SJSA1 (cell line): ENCODE measurements around the gene CARD14. TPM values are rescaled to one million over a fixed set of nuclear protein-coding genes. Genes with fewer than 3 reads are reported as not detected.

Experiments
- DNase-seq, 2 experiments: peaks; one replicate each; pipeline ENCODE4 v3.0.0-alpha.2; 2015 to 2020; ENCODE audit warnings: low spot score in 2 of 2, low read depth in 1 of 2
- H3K27ac ChIP-seq: fragments of 250-450 bp; sonication (Bioruptor Pico); 2 replicates; pipeline ENCODE4 v1.5.1; 2020; ENCODE audit warnings: mild to moderate bottlenecking, moderate library complexity
- H3K27me3 ChIP-seq: fragments of 250-450 bp; sonication (Bioruptor Pico); replicated peaks from 2 replicates; pipeline ENCODE4 v1.5.1; 2020; ENCODE audit warnings: mild to moderate bottlenecking, moderate library complexity
- H3K36me3 ChIP-seq: fragments of 250-450 bp; sonication (Bioruptor Pico); 2 replicates; pipeline ENCODE4 v1.5.1; 2020; ENCODE audit warnings: mild to moderate bottlenecking
- H3K4me1 ChIP-seq: fragments of 250-450 bp; sonication (Bioruptor Pico); replicated peaks from 2 replicates; pipeline ENCODE4 v1.6.1; 2021; ENCODE audit warnings: mild to moderate bottlenecking
- H3K4me3 ChIP-seq: fragments of 250-450 bp; sonication (Bioruptor Pico); 2 replicates; pipeline ENCODE4 v1.5.1; 2020; ENCODE audit warnings: mild to moderate bottlenecking
- H3K9me3 ChIP-seq: fragments of 250-450 bp; sonication (Bioruptor Pico); replicated peaks from 2 replicates; pipeline ENCODE4 v1.5.1; 2020; ENCODE audit warnings: mild to moderate bottlenecking
- total RNA-seq: library from RNA; depleted of rRNA; stranded (reverse); fragments of >200 nt; shearing (Covaris generic); gene quantifications from 2 replicates; pipeline ENCODE4 v1.2.3, GENCODE V29; 2014

Gene CARD14
- total RNA-seq, 1 experiment from 2014 or later: not detected

DNA sequence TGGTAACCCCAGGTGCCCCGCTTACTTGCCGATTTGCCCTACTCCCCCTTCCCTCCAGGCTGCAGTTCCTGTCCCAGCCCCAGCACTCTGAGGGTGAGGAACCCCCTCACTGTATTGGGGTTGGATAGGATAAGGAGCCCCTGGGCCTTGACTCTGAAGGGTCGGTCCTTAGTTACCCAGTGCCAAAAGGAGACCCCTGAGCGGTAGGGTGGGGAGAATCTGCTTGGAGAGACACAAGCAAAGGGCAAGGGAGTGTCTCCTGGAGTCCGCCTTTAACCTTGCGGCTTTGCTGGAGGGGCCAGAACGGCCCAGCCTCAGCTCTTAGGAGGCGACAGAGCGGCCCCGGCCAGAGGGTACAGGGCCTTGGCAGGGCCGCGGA is 13.0 kb downstream of the CARD14 start:
- no peaks in the 10 kb centered on the region for H3K36me3 ChIP-seq
- peaks cover 30% of the 10 kb centered on the region for H3K27me3 ChIP-seq
- DNase-seq: no peak
- H3K4me1 ChIP-seq: peaks cover 11% of the 10 kb centered on the region
- H3K27ac ChIP-seq: no peak overlapping the region
- H3K4me3 ChIP-seq: no peak overlapping the region
- no peaks in the 10 kb centered on the region for H3K9me3 ChIP-seq

DNA sequence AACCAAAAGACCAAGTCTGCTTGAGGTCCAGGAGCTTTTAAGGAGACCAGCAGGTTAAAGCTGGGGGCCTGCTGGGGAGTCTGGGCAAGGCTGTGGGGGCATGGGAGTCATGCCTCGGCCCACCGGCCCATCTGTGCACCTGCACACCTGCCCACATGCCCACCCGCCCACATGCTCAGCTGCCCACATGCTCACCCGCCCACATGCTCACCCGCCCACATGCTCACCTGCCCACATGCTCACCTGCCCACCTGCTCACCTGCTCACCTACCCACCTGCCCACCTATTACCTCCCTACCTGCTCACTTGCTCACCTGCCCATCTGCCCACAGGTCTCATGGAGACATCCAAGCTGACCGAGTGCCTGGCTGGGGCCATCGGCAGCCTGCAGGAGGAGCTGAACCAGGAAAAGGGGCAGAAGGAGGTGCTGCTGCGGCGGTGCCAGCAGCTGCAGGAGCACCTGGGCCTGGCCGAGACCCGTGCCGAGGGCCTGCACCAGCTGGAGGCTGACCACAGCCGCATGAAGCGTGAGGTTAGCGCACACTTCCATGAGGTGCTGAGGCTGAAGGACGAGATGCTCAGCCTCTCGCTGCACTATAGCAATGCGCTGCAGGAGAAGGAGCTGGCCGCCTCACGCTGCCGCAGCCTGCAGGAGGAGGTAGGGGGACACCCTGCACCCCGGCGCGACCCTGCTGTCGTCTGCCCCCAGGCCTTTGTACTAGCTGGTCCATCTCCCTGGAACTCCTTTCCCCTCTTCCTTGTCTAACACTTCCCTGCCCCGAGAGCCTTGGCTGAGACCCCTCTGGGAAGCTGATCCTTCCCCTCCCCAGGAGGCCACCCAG is 14.0 kb downstream of the CARD14 start:
- no peaks in the 10 kb centered on the region for H3K36me3 ChIP-seq
- no peaks in the 10 kb centered on the region for H3K9me3 ChIP-seq
- H3K27ac ChIP-seq: no peak overlapping the region
- no peak overlapping the region for H3K4me3 ChIP-seq
- peaks cover 12% of the 10 kb centered on the region for H3K4me1 ChIP-seq
- DNase-seq: no peak
- H3K27me3 ChIP-seq: peaks cover 21% of the 10 kb centered on the region

GRCh38 chr17:80184423-80184714 is 14.5 kb downstream of the CARD14 start:
- no peak overlapping the region for H3K27ac ChIP-seq

DNA sequence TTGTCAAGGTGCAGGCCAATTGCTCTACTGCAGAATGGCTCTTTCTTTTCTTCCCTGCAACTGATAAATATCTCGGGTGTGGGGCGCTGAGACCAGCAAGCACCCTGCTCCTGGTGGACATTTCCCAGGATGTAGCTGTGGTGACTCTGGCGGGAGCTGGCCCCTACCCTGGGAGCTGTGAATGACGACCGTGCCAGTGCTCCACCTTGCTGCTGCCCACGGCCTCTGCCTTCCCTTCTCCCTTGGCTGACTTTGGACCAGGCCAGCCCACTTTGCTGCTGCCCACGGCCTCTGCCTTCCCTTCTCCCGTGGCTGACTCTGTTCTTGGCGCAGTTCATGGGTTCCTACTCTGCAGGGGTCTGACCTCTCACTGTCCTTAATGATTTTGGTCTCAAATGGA is 16.1 kb downstream of the CARD14 start:
- no peaks in the 10 kb centered on the region for H3K9me3 ChIP-seq
- DNase-seq: no peak
- no peak overlapping the region for H3K27ac ChIP-seq
- 0 out of 2 replicates have a peak, but pooled peaks cover 4% of the 10 kb centered on the region for H3K27me3 ChIP-seq
- H3K4me3 ChIP-seq: no peak overlapping the region
- peaks cover 12% of the 10 kb centered on the region for H3K4me1 ChIP-seq
- no peaks in the 10 kb centered on the region for H3K36me3 ChIP-seq

More at GRCh38 chr17:80184423-80184714, 14.5 kb downstream of the CARD14 start:
- no peak overlapping the region for H3K4me3 ChIP-seq
- peaks cover 16% of the 10 kb centered on the region for H3K27me3 ChIP-seq
- peaks cover 12% of the 10 kb centered on the region for H3K4me1 ChIP-seq
- H3K36me3 ChIP-seq: no peaks in the 10 kb centered on the region
- H3K9me3 ChIP-seq: no peaks in the 10 kb centered on the region
- DNase-seq: no peak

DNA sequence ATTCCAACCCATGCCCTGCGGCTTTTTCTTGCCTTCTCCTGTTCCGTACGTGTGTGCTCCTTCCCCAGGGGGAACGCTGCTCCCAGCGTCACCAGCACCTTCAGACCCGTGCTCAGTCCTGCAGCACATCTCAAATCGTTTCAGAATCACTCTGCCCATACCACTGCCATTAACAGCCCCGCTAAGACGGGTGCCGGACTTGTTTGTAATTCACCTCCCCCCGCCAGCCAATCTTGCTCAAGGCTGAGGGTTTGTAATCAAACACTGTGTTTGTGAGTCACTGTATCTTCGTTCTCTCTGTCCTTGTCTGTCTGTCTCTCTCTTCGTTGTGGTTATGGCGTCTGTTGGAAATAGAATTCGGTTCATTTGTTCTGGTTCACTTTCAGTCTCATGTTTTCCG is 17.3 kb downstream of the CARD14 start:
- Histone ChIP-seq H3K27me3 (no peaks in the 10 kb centered on the region), H3K4me3 (peak overlapping the region; percentile 28), H3K9me3 (no peaks in the 10 kb centered on the region), H3K4me1 (peaks cover 12% of the 10 kb centered on the region), H3K36me3 (no peaks in the 10 kb centered on the region), H3K27ac (no peak overlapping the region)
- no peak for DNase-seq

DNA sequence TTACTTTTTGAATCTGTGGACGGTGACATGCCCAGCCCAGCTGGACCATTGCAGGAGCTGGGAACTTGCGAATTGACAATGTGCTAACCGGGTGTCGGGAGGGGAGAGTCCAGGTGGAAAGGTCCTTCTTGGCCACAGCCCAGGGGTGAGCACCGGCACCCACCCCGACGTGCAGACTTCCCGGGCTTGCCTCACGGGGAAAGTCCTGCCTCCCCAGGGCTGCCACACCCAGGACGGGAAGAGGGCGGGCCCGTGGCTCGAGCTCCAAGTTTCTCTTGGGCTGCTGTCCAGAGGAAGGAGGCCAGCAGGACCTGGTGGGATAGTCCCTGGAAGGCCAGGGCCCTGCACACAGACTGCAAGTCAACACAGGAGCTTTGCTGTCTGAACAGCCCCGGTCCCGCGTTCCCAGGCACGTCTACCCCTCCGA is 17.7 kb downstream of the CARD14 start:
- H3K36me3 ChIP-seq: no peaks in the 10 kb centered on the region
- no peaks in the 10 kb centered on the region for H3K27me3 ChIP-seq
- H3K9me3 ChIP-seq: no peaks in the 10 kb centered on the region
- no peak overlapping the region for H3K27ac ChIP-seq
- peak overlapping the region; percentile 28 for H3K4me3 ChIP-seq
- DNase-seq: peak; percentile 51 to 68
- peaks cover 12% of the 10 kb centered on the region for H3K4me1 ChIP-seq

- no peak for DNase-seq
- H3K4me3 ChIP-seq: no peak overlapping the region
- H3K36me3 ChIP-seq: no peaks in the 10 kb centered on the region
- peaks cover 12% of the 10 kb centered on the region for H3K4me1 ChIP-seq
- no peak overlapping the region for H3K27ac ChIP-seq
- H3K27me3 ChIP-seq: no peaks in the 10 kb centered on the region
- 0 out of 2 replicates have a peak, but pooled peaks cover 6% of the 10 kb centered on the region for H3K9me3 ChIP-seq
These were observed 19.8 kb downstream of the CARD14 start for GRCh38 chr17:80189611-80190010.

DNA sequence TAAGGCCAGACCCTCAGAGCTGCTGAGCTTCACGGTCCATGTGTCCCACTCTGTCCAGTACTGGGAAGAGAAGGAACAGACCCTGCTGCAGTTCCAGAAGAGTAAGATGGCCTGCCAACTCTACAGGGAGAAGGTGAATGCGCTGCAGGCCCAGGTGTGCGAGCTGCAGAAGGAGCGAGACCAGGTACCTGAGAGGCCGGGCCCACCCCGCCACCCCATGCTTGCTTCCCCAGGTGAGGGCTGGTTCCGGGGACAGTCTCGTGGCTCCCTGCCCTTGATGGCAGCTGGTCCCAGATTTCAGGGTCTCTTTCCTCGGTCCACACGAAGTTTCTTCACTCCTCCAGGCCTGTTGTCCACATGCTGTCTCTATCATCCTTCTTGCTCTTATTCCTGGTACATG is 20.9 kb downstream of the CARD14 start:
- Histone ChIP-seq H3K36me3 (no peaks in the 10 kb centered on the region), H3K27ac (no peak overlapping the region), H3K27me3 (no peaks in the 10 kb centered on the region), H3K4me3 (no peak overlapping the region), H3K9me3 (peaks cover 6% of the 10 kb centered on the region; the same call in 1 of the 2 replicates), H3K4me1 (peaks cover 12% of the 10 kb centered on the region)
- no peak for DNase-seq

- Histone ChIP-seq H3K36me3 (no peaks in the 10 kb centered on the region), H3K27ac (no peak overlapping the region), H3K27me3 (no peaks in the 10 kb centered on the region), H3K4me1 (peaks cover 12% of the 10 kb centered on the region), H3K4me3 (no peak overlapping the region), H3K9me3 (peaks cover 6% of the 10 kb centered on the region; the same call in 1 of the 2 replicates)
- no peak for DNase-seq
These were observed 21.4 kb downstream of the CARD14 start for GRCh38 chr17:80191192-80191591.

- Histone ChIP-seq H3K9me3 (peaks cover 6% of the 10 kb centered on the region; the same call in 1 of the 2 replicates), H3K27me3 (no peaks in the 10 kb centered on the region), H3K36me3 (no peaks in the 10 kb centered on the region), H3K27ac (no peak overlapping the region), H3K4me3 (no peak overlapping the region), H3K4me1 (peaks cover 8% of the 10 kb centered on the region)
- DNase-seq: no peak
These were observed 22.2 kb downstream of the CARD14 start for GRCh38 chr17:80191865-80192661.

DNA sequence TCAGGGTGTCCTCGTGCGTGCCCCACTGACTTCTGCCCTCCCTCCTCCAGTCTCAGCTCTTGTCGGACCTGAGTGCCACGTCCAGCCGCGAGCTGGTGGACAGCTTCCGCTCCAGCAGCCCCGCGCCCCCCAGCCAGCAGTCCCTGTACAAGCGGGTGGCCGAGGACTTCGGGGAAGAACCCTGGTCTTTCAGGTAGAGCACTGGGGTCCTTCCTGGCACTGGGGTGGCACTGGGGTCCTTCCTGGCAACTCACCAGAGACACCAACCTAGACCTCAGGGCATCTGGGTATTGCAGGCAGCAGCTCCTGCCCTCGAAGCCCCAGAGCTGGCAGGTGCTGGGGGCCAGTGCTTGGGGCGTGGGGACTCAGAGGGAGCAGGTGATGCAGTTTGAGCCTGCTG is 25.3 kb downstream of the CARD14 start:
- DNase-seq: no peak
- Histone ChIP-seq H3K4me3 (no peak overlapping the region), H3K27ac (no peak overlapping the region), H3K36me3 (no peaks in the 10 kb centered on the region), H3K9me3 (peaks cover 6% of the 10 kb centered on the region; the same call in 1 of the 2 replicates), H3K27me3 (no peaks in the 10 kb centered on the region), H3K4me1 (no peaks in the 10 kb centered on the region)

DNA sequence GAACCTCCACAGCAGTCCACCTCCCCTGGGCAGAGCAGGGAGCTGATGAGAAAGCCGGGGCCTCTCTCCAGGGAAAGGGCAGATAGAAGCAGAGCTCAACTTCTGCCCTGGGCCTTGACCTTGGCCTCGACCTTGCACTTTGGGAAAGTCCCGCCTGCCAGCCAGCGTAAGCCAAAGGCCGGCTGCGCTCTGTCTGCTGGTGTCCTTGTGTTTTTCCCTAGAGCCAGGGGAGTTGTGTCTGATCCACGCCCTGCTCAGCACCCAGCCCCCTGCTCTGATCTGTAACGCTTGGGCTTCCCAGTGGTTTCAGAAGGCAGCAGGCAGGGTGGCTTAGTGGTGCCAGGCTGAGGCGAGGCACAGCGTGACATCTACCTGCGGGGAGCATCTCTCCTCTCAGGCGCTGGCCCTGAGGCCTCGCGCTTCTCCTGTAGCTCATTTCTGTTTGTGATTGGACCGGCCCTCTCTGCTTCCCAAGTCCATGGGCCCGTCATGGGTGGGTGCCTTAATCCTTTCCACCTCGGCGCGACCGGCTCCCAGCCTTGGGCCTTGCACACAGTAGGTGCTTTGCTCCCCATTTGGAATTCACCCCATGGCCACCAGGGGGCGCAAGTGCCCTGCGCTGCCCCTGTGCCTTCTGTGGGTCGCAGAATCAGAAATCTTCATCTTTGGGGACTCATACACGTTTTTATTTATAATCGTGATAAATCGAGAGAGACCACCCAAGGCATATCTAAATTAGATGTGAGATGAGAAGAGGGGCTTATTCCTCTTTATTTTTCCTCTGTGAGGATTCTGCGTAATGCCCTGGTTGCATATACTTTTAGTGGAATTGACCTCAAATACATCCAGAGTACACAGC is 26.1 kb downstream of the CARD14 start:
- H3K9me3 ChIP-seq: peaks cover 6% of the 10 kb centered on the region; the same call in 1 of the 2 replicates
- no peaks in the 10 kb centered on the region for H3K4me1 ChIP-seq
- H3K27me3 ChIP-seq: no peaks in the 10 kb centered on the region
- DNase-seq: peak in 1 of 2 experiments; percentile 56
- no peaks in the 10 kb centered on the region for H3K36me3 ChIP-seq
- H3K4me3 ChIP-seq: no peak overlapping the region
- H3K27ac ChIP-seq: no peak overlapping the region

DNA sequence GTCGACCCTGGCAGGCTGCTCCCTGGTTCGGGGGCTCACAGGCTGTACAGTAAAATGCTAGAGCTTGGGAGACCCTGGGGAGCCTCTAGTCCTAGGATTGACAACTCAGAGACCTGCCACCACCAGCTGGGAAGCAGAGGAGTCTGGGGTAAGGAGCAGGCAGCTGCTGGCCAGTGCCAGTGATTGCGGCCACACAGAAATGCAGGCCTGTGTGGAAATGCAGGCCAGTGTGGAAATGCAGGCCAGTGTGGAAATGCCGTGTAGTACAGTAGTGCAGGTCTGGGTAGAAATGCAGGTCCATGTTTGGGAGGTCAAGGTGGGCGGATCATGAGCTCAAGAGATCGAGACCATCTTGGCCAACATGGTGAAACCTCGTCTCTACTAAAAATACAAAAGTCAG is 26.8 kb downstream of the CARD14 start:
- no peak for DNase-seq
- Histone ChIP-seq H3K27ac (no peak overlapping the region), H3K36me3 (no peaks in the 10 kb centered on the region), H3K4me1 (no peaks in the 10 kb centered on the region), H3K27me3 (no peaks in the 10 kb centered on the region), H3K4me3 (no peak overlapping the region), H3K9me3 (peaks cover 6% of the 10 kb centered on the region; the same call in 1 of the 2 replicates)
